Mesodermal cell (in vitro differentiated cells): ENCODE data around the gene HELZ2.

Experiments used
- H3K27ac ChIP-seq: 2 replicates; pipeline ENCODE4 v1.7.0; 2013; ENCODE audit warnings: mild to moderate bottlenecking, low read depth, low read length, moderate library complexity; ENCODE audit not compliant: severe bottlenecking
- H3K36me3 ChIP-seq: 2 replicates; pipeline ENCODE4 v1.7.1; 2013; ENCODE audit warnings: mild to moderate bottlenecking, low read length, moderate library complexity; ENCODE audit not compliant: control insufficient read depth, insufficient read depth
- H3K4me1 ChIP-seq: one replicate; pipeline ENCODE4 v1.7.1; 2013; ENCODE audit warnings: mild to moderate bottlenecking, low read length; ENCODE audit not compliant: insufficient read depth, control insufficient read depth, poor library complexity, severe bottlenecking
- H3K4me3 ChIP-seq: 2 replicates; pipeline ENCODE4 v1.7.0; 2013; ENCODE audit warnings: low read length, control low read depth, mild to moderate bottlenecking; ENCODE audit not compliant: insufficient read depth, poor library complexity, severe bottlenecking; ENCODE audit errors: extremely low read depth
- H3K9me3 ChIP-seq: 2 replicates; pipeline ENCODE4 v1.7.1; 2013; ENCODE audit warnings: mild to moderate bottlenecking, low read length, moderate library complexity; ENCODE audit not compliant: control insufficient read depth
- WGBS, 2 experiments: methylation state at CpG; one replicate each; pipeline ENCODE4 v1.1.5; 2013; ENCODE audit warnings: missing lambda C conversion rate in 2 of 2; ENCODE audit not compliant: insufficient coverage in 2 of 2; 5-methylcytosine and 5-hydroxymethylcytosine counted together

HELZ2 gene

DNA sequence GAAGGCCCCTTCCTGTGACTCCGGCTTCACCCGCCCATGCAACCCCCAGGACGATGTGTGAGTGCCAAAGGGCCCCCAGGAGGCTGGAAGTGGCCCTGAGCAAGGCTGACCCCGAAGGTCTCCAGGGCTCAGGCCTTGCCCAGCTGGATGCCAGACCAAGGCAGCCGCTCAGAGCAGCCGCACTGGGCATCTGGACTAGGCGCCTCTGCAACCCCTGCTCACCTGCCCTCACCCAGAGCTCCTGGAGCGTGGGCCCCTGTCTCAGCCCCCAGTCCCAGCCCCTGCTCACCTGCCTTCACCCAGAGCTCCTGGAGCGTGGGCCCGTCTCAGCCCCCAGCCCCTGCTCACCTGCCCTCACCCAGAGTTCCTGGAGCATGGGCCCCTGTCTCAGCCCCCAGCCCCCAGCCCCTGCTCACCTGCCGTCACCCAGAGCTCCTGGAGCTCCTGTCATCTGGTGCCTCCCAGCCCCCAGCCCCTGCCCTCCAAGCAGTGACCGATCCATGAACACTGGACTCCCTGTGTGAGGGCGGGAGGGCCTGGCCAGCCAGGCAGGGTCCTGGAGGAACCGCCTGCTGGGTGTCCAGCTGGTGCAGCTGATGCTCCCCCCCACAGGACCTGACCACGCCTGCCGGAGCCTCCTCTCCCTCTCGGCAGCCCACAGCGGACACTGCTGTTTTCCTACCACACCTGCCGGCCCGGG is 27.6 kb downstream of the HELZ2 start:
- no peaks in the 10 kb centered on the region for H3K9me3 ChIP-seq
- no peak overlapping the region for H3K4me3 ChIP-seq
- H3K27ac ChIP-seq: no peak overlapping the region
- 90% methylated on average over 15 to 17 of the region's 20 CpGs for WGBS, 2 experiments
- H3K36me3 ChIP-seq: no peaks in the 10 kb centered on the region
- peaks cover 6% of the 10 kb centered on the region for H3K4me1 ChIP-seq

DNA sequence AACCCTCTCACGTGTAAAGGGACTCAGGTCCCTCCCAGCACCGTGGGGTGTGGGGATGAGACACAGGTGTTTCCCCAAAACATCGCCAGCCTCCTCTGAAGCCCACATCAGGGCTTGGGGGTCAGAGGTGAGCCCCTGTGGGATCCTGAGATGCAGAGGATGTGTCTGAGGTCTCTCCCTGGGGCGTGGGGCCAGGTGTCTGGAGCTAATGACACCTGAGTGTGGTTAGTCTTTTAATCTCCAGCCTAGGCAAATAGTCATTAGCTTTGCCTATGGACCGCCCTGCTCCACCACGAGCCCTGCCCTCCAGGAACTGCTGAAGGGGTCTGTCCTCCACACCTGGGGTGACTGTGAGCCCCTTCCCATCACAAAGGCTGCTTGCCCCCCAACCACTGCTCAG is 28.2 kb downstream of the HELZ2 start:
- WGBS, 2 experiments: 71 to 73% methylated on average over 4 of the region's 6 CpGs
- peaks cover 6% of the 10 kb centered on the region for H3K4me1 ChIP-seq

DNA sequence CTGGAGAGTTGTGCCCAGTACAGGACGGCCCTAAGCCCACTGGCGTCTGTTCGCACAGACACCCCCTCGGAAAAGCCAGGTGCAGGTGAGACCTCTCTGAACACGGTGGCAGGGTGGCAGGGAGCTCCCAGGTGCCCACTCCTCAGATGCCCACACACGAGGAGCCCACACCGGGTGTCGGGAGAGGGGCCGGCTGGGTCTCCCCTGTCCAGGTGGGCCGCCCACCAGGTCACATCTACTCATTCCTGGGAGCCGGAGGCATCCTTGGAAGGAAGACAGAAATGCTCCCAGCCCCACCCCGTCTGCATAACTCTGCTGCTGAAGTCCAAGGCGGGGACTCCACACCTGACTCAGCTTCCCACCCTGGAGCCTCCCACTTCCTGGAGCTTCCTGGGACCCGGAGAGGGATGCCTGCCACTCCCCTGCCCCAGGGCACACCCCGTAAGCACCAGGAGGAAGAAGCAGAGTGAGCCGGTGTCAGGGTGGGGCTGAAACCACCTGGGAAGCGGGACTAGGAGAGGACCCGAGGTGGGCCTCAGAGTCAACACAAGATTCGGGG is 29.0 kb downstream of the HELZ2 start:
- Histone ChIP-seq H3K27ac (no peak overlapping the region), H3K4me3 (no peak overlapping the region), H3K4me1 (peaks cover 10% of the 10 kb centered on the region), H3K9me3 (no peaks in the 10 kb centered on the region), H3K36me3 (no peaks in the 10 kb centered on the region)
- WGBS, 2 experiments: 72 to 78% methylated on average over 12 to 18 of the region's 19 CpGs

More for the DNA sequence above, 28.2 kb downstream of the HELZ2 start:
- Histone ChIP-seq H3K36me3 (no peaks in the 10 kb centered on the region), H3K27ac (no peak overlapping the region), H3K9me3 (no peaks in the 10 kb centered on the region), H3K4me3 (no peak overlapping the region)

DNA sequence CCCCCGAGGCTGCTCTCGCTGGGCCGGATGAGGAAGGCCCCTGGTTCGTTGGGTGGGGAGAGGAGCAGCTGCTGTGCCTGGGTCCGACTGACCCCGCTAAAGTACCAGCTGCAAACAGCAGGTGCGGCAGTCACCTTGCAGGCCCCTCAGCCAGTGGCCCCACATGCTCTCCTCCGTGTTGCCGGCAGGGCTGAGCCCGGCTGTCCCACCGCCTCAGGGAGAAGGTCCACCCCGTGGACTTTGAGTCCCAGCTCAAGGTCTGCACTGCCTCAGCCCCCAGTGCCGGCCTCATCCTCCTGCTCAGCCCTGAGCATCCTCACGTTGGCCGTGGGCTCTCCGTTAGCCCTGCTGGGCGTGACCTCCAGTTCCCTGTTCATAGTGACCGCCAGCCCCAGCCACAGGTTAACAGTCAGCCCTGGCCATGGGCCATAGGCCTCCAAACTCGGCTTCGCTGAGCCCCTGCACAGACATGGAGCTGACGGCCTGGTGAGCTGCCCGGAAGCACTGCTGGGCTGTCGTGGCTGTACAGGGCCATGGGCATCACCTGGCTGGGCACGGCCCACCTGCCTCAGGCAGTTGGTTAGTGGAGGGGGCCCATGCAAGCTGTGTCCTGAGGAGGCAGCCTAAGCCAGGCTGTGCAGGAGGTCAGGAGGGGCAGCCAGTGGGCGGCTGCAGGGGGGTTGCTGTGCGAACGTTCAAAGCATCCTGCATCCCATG is 29.6 kb downstream of the HELZ2 start:
- no peaks in the 10 kb centered on the region for H3K36me3 ChIP-seq
- no peak overlapping the region for H3K4me3 ChIP-seq
- no peak overlapping the region for H3K27ac ChIP-seq
- H3K9me3 ChIP-seq: no peaks in the 10 kb centered on the region
- peaks cover 12% of the 10 kb centered on the region for H3K4me1 ChIP-seq
- WGBS, 2 experiments: 87 to 92% methylated on average over 27 of the region's 27 CpGs

DNA sequence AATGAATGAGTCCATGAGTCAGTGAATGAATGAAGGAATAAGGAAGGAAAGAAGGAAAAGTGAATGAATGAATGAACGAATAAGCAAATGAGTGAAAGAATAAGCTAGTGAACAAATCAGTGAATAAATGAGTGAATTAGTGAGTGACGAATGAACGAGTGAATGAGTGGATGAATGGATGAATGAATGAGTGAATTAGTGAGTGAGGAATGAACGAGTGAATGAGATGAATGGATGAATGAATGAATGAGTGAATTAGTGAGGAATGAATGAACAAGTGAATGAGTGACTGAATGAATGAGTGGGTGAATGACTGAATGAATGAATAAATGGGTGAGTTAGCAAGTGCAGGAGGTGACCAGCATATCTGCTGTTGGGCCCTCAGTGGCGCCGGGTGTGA is 30.3 kb downstream of the HELZ2 start:
- Histone ChIP-seq H3K4me3 (no peak overlapping the region), H3K27ac (no peak overlapping the region), H3K4me1 (peaks cover 12% of the 10 kb centered on the region), H3K36me3 (no peaks in the 10 kb centered on the region), H3K9me3 (no peaks in the 10 kb centered on the region)
- WGBS, 2 experiments: 88 to 93% methylated on average over 6 of the region's 6 CpGs

DNA sequence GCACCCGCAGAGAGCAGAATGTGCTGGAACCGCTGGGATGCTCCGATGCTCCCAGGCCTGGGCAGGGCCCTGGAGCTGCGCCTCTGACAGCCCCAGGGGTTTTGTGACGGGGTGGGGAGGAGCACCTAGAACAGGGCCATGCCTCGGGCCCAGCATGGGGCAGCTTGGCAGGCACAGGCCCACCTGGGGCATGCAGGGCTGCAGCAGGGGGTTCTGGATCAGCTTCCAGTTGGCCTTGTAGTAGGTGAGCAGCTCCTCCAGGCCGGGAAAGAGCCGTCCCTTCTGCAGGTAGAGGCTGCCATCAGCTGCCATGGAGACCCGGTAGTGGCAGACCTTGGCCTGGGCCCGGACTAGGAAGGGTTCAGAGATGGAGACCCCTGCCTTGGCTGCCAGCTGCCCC is 30.9 kb downstream of the HELZ2 start:
- Histone ChIP-seq H3K4me1 (peaks cover 12% of the 10 kb centered on the region), H3K9me3 (no peaks in the 10 kb centered on the region), H3K27ac (no peak overlapping the region), H3K36me3 (no peaks in the 10 kb centered on the region), H3K4me3 (no peak overlapping the region)
- WGBS, 2 experiments: 83 to 87% methylated on average over 6 to 9 of the region's 10 CpGs

DNA sequence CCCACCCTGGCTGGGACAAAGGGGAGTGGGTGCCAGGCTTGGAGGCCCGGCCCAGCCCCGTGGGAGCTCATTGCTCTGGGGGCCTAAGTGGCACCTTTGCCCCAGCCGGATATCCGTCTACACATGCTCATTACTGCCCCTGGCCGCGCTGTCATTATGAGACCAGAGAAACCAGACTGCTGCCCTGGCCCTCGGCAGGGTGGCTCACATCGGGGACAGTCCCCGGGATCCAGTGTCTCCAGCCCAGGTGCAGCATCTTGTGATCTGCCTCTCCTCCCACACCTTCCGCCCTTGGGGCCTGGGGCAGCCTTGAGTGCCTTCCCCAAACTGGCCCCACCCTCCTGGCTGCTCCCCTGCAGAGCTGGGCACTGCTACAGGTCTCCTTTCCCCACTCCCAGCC is 31.3 kb downstream of the HELZ2 start:
- 91 to 93% methylated on average over 9 to 10 of the region's 10 CpGs for WGBS, 2 experiments
- no peak overlapping the region for H3K27ac ChIP-seq

DNA sequence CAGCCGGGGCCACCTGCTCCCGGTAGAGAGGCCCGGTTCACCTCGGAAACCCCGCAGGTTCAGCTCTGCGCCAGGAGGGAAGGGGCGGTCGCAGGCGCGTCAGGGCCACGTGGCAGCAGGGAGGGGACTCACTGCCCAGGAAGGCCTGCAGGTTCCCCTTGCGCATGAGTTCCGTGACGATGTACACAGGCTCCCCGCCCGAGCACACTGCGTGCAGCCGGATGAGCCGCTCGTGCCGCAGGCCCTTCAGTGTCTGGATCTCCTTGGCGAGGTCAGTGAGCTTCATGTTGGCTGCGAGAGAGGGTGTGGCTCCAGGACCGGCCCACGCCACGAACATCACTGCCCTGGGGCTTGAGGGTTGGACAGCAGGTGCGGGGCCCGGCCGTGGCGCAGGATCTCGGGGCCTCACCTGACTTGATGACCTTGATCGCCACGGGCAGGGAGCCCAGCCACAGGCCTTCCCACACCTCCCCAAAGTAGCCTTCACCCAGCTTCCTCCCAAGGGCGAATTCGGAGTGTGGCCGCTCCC is 31.9 kb downstream of the HELZ2 start:
- 93 to 95% methylated on average over 33 to 36 of the region's 36 CpGs for WGBS, 2 experiments
- no peak overlapping the region for H3K27ac ChIP-seq
- no peak overlapping the region for H3K4me3 ChIP-seq
- no peaks in the 10 kb centered on the region for H3K36me3 ChIP-seq
- no peaks in the 10 kb centered on the region for H3K9me3 ChIP-seq
- peaks cover 15% of the 10 kb centered on the region for H3K4me1 ChIP-seq

More for the DNA sequence above, 31.3 kb downstream of the HELZ2 start:
- Histone ChIP-seq H3K4me3 (no peak overlapping the region), H3K36me3 (no peaks in the 10 kb centered on the region), H3K4me1 (peaks cover 14% of the 10 kb centered on the region), H3K9me3 (no peaks in the 10 kb centered on the region)

DNA sequence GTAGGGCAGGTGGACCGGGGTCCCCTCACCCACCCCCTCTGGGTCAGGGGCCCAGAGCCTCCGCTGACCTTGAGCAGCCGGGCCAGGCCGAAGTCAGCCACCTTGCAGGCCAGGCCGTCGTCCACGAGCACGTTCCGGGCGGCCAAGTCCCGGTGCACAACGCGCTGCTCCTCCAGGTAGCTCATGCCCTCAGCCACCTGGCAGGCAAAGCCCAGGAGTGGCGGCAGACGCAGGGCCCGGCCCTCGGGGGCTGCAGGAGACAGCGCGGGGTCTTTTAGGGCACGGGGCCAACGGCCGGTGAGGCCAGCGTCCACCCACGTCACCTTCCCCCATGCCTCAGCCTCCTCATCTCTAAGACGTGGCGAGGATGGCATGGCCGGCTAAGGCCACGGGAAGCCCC is 32.7 kb downstream of the HELZ2 start:
- Histone ChIP-seq H3K4me3 (no peak overlapping the region), H3K36me3 (no peaks in the 10 kb centered on the region), H3K9me3 (no peaks in the 10 kb centered on the region), H3K27ac (no peak overlapping the region), H3K4me1 (peaks cover 15% of the 10 kb centered on the region)
- 95 to 96% methylated on average over 27 to 28 of the region's 28 CpGs for WGBS, 2 experiments

DNA sequence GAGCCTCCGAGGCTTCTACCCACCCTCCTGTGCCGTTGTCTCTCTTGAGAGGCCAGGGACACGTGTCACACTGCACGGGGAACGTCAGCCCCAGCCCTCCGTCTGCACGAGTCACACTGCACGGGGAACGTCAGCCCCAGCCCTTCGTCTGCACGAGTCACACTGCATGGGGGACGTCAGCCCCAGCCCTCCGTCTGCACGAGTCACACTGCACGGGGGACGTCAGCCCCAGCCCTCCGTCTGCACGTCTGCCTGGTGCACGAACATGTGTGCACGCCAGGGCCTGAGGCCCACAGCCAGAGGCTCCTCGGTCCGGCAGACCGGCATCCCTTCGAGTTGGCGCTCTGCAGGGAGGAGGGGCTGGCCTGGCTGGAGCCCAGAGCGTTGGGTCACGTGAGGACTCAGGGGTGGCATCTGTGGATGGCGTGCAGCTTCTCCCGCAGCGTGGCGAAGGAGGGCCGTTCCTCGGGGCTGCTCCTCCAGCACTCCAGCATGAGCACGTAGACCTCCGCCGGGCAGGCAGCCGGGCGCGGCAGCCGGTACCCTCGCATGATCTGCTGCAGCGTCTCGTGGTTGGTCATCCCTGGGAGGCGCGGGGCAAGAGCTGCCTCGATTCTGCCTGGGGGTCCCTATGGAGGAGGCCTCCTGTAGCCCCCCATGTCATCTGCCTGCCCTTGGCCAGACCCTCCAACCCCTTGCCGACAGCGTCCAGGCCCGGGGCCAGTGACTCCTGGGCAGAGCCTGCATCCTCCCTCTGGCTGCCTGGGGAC is 33.4 kb downstream of the HELZ2 start:
- H3K4me3 ChIP-seq: no peak overlapping the region
- no peak overlapping the region for H3K27ac ChIP-seq
- H3K36me3 ChIP-seq: no peaks in the 10 kb centered on the region
- WGBS, 2 experiments: 89 to 91% methylated on average over 45 to 47 of the region's 49 CpGs
- peaks cover 15% of the 10 kb centered on the region for H3K4me1 ChIP-seq
- H3K9me3 ChIP-seq: no peaks in the 10 kb centered on the region
